HEK293 (cell line): ENCODE measurements around the gene IQCH.

ENCODE experiments used
- CTCF ChIA-PET: fragments of 350-600 bp; formaldehyde crosslinking; extraction: SDS; loops from one replicate; lab custom pipeline; 2021; ENCODE audit warnings: antibody characterized with exemption; lab: Yijun Ruan, JAX
- POLR2A ChIA-PET: fragments of 300-600 bp; formaldehyde crosslinking; extraction: SDS; loops from one replicate; lab custom pipeline; 2020; ENCODE audit warnings: antibody characterized with exemption, inconsistent platforms; lab: Yijun Ruan, JAX
- H3K27ac ChIP-seq: fragments of 200-500 bp; sonication (Bioruptor generic); 2 replicates; pipeline ENCODE4 v1.5.1; 2014; ENCODE audit warnings: low read depth, low read length, control low read depth, inconsistent platforms; ENCODE audit errors: extremely low read depth
- H3K36me3 ChIP-seq, 2 experiments: fragments of 200-500 bp in 1 of 2; sonication (Bioruptor generic) in 1 of 2; 1 replicate in 1 of 2; 2 replicates in 1 of 2; pipeline ENCODE4 v1.5.1; 2014 to 2017; ENCODE audit warnings: inconsistent platforms in 2 of 2, low read length in 2 of 2; ENCODE audit not compliant: control insufficient read depth in 2 of 2, insufficient read depth in 1 of 2
- H3K4me1 ChIP-seq: fragments of 200-500 bp; sonication (Bioruptor generic); 2 replicates; pipeline ENCODE4 v1.5.1; 2014; ENCODE audit warnings: mild to moderate bottlenecking, low read length, inconsistent platforms; ENCODE audit not compliant: control insufficient read depth, insufficient read depth
- H3K4me3 ChIP-seq: 2 replicates; pipeline ENCODE4 v1.5.1; 2011; ENCODE audit warnings: low read depth, mild to moderate bottlenecking, control low read depth, low read length, moderate library complexity
- H3K9me3 ChIP-seq: fragments of 200-500 bp; sonication (Bioruptor generic); 2 replicates; pipeline ENCODE4 v1.5.1; 2014; ENCODE audit warnings: low read depth, low read length, inconsistent platforms; ENCODE audit not compliant: control insufficient read depth, insufficient read depth
- EGR2 ChIP-seq: fragments of 450-650 bp; formaldehyde crosslinking; IDR thresholded peaks from 2 replicates; pipeline ENCODE4 v1.5.1; 2016; ENCODE audit warnings: low read depth, missing biosample characterization, missing genetic modification characterization
- GLI2 ChIP-seq: fragments of 450-650 bp; formaldehyde crosslinking; IDR thresholded peaks from 2 replicates; pipeline ENCODE4; 2017; ENCODE audit warnings: missing biosample characterization, missing genetic modification characterization, low read depth, borderline replicate concordance
- GLIS1 ChIP-seq: fragments of 450-650 bp; formaldehyde crosslinking; IDR thresholded peaks from 2 replicates; pipeline ENCODE4 v1.5.1; 2016; ENCODE audit warnings: missing biosample characterization, missing genetic modification characterization
- REST ChIP-seq: fragments of 450-650 bp; formaldehyde crosslinking; IDR thresholded peaks from 2 replicates; pipeline ENCODE4 v1.5.1; 2016; ENCODE audit warnings: missing biosample characterization, missing genetic modification characterization
- ZBTB49 ChIP-seq: fragments of 450-650 bp; formaldehyde crosslinking; IDR thresholded peaks from 2 replicates; pipeline ENCODE4 v1.5.1; 2016; ENCODE audit warnings: missing biosample characterization, missing genetic modification characterization, low read depth
- ZNF148 ChIP-seq: fragments of 450-650 bp; formaldehyde crosslinking; IDR thresholded peaks from 2 replicates; pipeline ENCODE4 v1.5.0; 2017; ENCODE audit warnings: missing biosample characterization, missing genetic modification characterization, borderline replicate concordance
- ZNF202 ChIP-seq: fragments of 450-650 bp; formaldehyde crosslinking; IDR thresholded peaks from 2 replicates; pipeline ENCODE4 v1.5.1; 2016; ENCODE audit warnings: missing biosample characterization, missing genetic modification characterization, borderline replicate concordance
- ZNF211 ChIP-seq: fragments of 450-650 bp; formaldehyde crosslinking; IDR thresholded peaks from 2 replicates; pipeline ENCODE4 v1.5.1; 2016; ENCODE audit warnings: low read depth, missing biosample characterization, missing genetic modification characterization
- ZNF221 ChIP-seq: fragments of 450-650 bp; formaldehyde crosslinking; IDR thresholded peaks from 2 replicates; pipeline ENCODE4 v1.5.1; 2017; ENCODE audit warnings: missing biosample characterization, missing genetic modification characterization, borderline replicate concordance
- ZNF23 ChIP-seq: fragments of 450-650 bp; formaldehyde crosslinking; IDR thresholded peaks from 2 replicates; pipeline ENCODE4 v1.5.1; 2016; ENCODE audit warnings: missing biosample characterization, missing genetic modification characterization, borderline replicate concordance
- ZNF398 ChIP-seq: fragments of 450-650 bp; formaldehyde crosslinking; IDR thresholded peaks from 2 replicates; pipeline ENCODE4 v1.5.1; 2017; ENCODE audit warnings: missing biosample characterization, missing genetic modification characterization
- ZNF518A ChIP-seq: fragments of 450-650 bp; formaldehyde crosslinking; conservative IDR thresholded peaks from 2 replicates; pipeline ENCODE4 v1.5.1; 2016; ENCODE audit warnings: low read depth, missing biosample characterization, missing genetic modification characterization
- ZNF544 ChIP-seq: fragments of 450-650 bp; formaldehyde crosslinking; IDR thresholded peaks from 2 replicates; pipeline ENCODE4 v1.5.0; 2017; ENCODE audit warnings: missing biosample characterization, missing genetic modification characterization
- ZNF677 ChIP-seq: fragments of 450-650 bp; IDR thresholded peaks from 2 replicates; pipeline ENCODE4 v1.5.0; 2018; ENCODE audit warnings: missing biosample characterization, mild to moderate bottlenecking, missing genetic modification characterization, moderate library complexity
- ZNF785 ChIP-seq: fragments of 450-650 bp; formaldehyde crosslinking; IDR thresholded peaks from 2 replicates; pipeline ENCODE4 v1.5.1; 2016; ENCODE audit warnings: missing biosample characterization, missing genetic modification characterization
- ZSCAN23 ChIP-seq: fragments of 450-650 bp; formaldehyde crosslinking; IDR thresholded peaks from 2 replicates; pipeline ENCODE4 v1.5.1; 2016; ENCODE audit warnings: missing biosample characterization, missing genetic modification characterization

Gene IQCH

GRCh38 chr15:67335534-67336222 lies 81.1 kb downstream of the IQCH start:
- TF ChIP-seq ZNF398 (no peak), GLIS1 (tag by site-specific recombination) (no peak), ZNF202 (tag by site-specific recombination) (no peak), EGR2 (tag by site-specific recombination) (no peak), ZNF677 (no peak), ZNF221 (tag by site-specific recombination) (no peak), ZNF518A (tag by site-specific recombination) (no peak)
- POLR2A ChIA-PET = no interaction called here

GRCh38 chr15:67340630-67341029 lies 86.0 kb downstream of the IQCH start:
- H3K9me3 ChIP-seq = no peaks in the 10 kb centered on the region
- ChIA-PET POLR2A (no interaction called here), CTCF (no interaction called here)
- H3K27ac ChIP-seq = no peak overlapping the region
- no peak overlapping the region for H3K4me3 ChIP-seq
- no peaks in the 10 kb centered on the region for H3K4me1 ChIP-seq
- no peaks in the 10 kb centered on the region for H3K36me3 ChIP-seq
- TF ChIP-seq ZNF785 (no peak), ZNF211 (no peak), ZBTB49 (tag by site-specific recombination) (no peak), REST (tag by site-specific recombination) (no peak), ZNF544 (tag by site-specific recombination) (no peak), ZSCAN23 (no peak), ZNF23 (tag by site-specific recombination) (no peak), GLI2 (tag by site-specific recombination) (no peak), ZNF148 (no peak)

More at GRCh38 chr15:67335534-67336222, 81.1 kb downstream of the IQCH start:
- H3K4me1 ChIP-seq = no peaks in the 10 kb centered on the region
- H3K4me3 ChIP-seq = no peak overlapping the region
- H3K9me3 ChIP-seq = no peaks in the 10 kb centered on the region
- H3K27ac ChIP-seq = no peak overlapping the region
- H3K36me3 ChIP-seq = no peaks in the 10 kb centered on the region
- CTCF ChIA-PET = interaction anchor here (1.0 kb wide), 1 partner anchor 98 kb away, joined by 3 read pairs; no protein-coding TSS in a partner anchor
